ENCODE results near the gene PLCB3.

Gene PLCB3

DNA sequence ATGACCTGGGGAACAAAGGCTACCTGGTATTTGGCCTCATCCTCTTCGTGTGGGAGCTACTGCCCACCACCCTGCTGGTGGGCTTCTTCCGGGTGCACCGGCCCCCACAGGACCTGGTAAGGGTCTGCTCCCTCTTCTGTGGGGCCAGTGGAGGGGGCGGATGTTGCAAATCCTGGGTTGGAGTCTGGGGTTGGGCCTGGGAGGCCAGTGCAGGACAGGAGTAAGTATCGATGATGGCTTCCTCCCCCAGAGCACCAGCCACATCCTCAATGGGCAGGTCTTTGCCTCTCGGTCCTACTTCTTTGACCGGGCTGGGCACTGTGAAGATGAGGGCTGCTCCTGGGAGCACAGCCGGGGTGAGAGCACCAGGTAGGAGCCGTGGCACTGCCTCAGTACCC lies 37.0 kb downstream of the PLCB3 start:
- H3K4me1 ChIP-seq (ENCODE audit: control insufficient read depth, insufficient read depth, low read length, poor library complexity, severe bottlenecking) = peaks cover 25% of the 10 kb centered on the region
- H3K9me3 ChIP-seq (ENCODE audit: control insufficient read depth, low read length) = no peaks in the 10 kb centered on the region
- peaks cover 29% of the 10 kb centered on the region for H3K27me3 ChIP-seq (replicated peaks; ENCODE audit: control insufficient read depth, insufficient read depth, low read length, poor library complexity, severe bottlenecking)
- H3K27ac ChIP-seq (ENCODE audit: insufficient read depth, low read length, poor library complexity, severe bottlenecking) = no peak overlapping the region
- no peaks in the 10 kb centered on the region for H3K36me3 ChIP-seq (ENCODE audit: control insufficient read depth, insufficient read depth, low read length)
- no peak overlapping the region for H3K4me3 ChIP-seq (ENCODE audit: insufficient read depth, low read depth, low read length, poor library complexity, severe bottlenecking)
- DNase-seq = no peak

DNA sequence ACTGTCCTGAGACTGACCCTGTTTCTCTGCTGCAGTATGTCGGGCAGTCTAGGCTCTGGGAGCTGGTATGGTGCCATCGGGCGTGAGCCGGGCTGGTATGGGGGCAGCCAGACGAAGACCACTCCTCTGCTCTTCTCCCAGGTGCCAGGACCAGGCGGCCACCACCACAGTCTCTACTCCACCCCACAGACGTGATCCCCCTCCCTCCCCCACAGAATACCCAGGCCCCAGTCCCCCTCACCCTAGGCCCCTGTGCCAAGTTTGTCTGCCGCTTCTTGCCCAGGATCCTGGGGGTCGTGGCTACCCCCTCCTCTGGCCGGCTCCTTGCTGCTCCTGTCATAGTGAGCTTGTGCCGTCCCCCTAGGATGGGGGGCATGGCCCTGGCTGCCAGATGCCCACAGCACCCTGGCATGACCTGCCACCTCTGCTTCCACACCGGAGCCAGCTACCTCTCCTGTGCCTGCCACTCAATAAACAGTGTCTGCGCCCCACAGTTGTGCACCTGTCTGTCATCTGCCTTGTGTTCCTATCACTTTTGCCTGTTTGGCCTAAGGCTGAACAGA lies 37.8 kb downstream of the PLCB3 start:
- Histone ChIP-seq H3K4me3 (ENCODE audit: insufficient read depth, low read depth, low read length, poor library complexity, severe bottlenecking) (no peak overlapping the region), H3K9me3 (ENCODE audit: control insufficient read depth, low read length) (no peaks in the 10 kb centered on the region), H3K4me1 (ENCODE audit: control insufficient read depth, insufficient read depth, low read length, poor library complexity, severe bottlenecking) (peaks cover 20% of the 10 kb centered on the region), H3K36me3 (ENCODE audit: control insufficient read depth, insufficient read depth, low read length) (no peaks in the 10 kb centered on the region), H3K27me3 (replicated peaks; ENCODE audit: control insufficient read depth, insufficient read depth, low read length, poor library complexity, severe bottlenecking) (peaks cover 29% of the 10 kb centered on the region), H3K27ac (ENCODE audit: insufficient read depth, low read length, poor library complexity, severe bottlenecking) (no peak overlapping the region)
- DNase-seq = no peak

DNA sequence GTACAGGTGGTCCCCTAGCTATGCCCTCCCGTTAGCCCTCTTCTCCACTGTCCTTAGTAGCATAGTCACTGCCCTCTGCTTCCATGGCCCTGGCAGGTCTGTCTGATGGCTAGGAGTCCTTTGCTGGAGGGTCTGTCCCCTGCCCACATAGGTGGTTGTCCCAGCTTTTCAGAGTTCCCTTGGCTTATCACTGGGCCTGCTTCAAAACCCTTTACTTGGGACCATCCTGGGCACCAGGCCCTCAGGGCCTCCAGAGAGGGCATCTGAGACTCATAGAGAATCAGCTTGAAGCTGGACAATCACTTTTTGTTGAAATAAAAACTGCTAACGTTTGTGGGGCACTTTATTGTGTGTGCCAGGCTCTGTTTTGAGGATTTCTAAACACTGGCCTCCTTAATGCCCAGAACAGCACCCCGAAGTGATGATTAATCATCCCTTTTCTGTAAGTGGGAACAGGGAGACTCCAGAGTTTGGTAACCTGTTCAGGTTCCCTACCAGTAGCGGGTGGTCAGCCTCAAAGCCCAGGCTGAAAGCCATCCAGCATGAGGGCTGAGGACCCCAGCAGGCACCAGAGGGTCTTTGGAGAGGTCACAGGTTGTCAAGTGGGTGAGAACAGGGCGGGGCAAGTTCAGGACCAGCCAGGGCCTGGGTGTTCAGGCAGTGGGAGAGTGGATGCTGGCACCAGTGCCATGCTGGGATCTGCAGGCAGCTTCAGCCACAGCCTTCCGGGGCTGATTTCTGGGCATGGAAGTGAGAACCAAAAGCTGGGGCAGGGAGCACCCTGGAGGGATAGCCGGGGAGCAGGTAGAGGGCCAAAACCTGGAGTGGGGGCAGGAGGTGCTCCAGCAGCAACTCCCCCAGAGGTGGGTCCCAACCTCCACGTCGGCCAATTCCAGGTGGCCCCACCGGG lies 39.3 kb downstream of the PLCB3 start:
- Histone ChIP-seq H3K4me1 (ENCODE audit: control insufficient read depth, insufficient read depth, low read length, poor library complexity, severe bottlenecking) (peaks cover 17% of the 10 kb centered on the region), H3K27me3 (replicated peaks; ENCODE audit: control insufficient read depth, insufficient read depth, low read length, poor library complexity, severe bottlenecking) (peaks cover 33% of the 10 kb centered on the region), H3K9me3 (ENCODE audit: control insufficient read depth, low read length) (no peaks in the 10 kb centered on the region), H3K27ac (ENCODE audit: insufficient read depth, low read length, poor library complexity, severe bottlenecking) (no peak overlapping the region), H3K36me3 (ENCODE audit: control insufficient read depth, insufficient read depth, low read length) (no peaks in the 10 kb centered on the region), H3K4me3 (ENCODE audit: insufficient read depth, low read depth, low read length, poor library complexity, severe bottlenecking) (no peak overlapping the region)
- no peak for DNase-seq

DNA sequence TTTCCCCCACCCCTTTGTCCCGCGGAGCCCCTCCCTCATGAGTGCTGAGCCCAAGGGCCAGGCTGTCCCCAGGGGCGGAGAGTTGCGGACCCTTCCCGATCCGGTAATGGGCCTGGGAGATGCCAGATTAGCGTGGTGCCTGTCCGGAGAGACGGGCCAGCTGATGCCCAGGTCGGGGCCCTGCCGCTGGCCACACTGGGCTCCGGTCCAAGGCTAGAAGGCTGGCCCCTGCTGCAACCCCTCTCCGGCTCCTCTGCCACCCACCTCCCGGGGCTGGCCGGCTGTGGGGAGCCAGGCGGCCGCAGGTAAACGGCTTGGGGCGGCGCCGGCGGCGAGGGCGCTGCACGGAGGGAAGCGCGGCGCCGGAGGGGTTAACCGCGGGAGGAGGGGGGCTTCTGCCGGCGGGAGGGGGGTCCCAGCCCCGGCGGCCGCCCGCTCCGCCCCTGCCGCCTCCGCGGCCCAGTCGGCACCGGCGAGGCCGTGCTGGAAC lies 40.0 kb downstream of the PLCB3 start, which contains the start of gene KCNK4:
Gene KCNK4, plus strand, starts transcription at position 41 of the 490 bp plus-strand sequence. CDS start 1,717 bp downstream, outside the sequence.
- H3K36me3 ChIP-seq (ENCODE audit: control insufficient read depth, insufficient read depth, low read length) = no peaks in the 10 kb centered on the region
- H3K27ac ChIP-seq (ENCODE audit: insufficient read depth, low read length, poor library complexity, severe bottlenecking) = no peak within 1 kb of the TSS
- peak within 1 kb of the TSS; percentile 42 for H3K4me3 ChIP-seq (ENCODE audit: insufficient read depth, low read depth, low read length, poor library complexity, severe bottlenecking)
- peaks cover 12% of the 10 kb centered on the region for H3K4me1 ChIP-seq (ENCODE audit: control insufficient read depth, insufficient read depth, low read length, poor library complexity, severe bottlenecking)
- no peak for DNase-seq
- H3K27me3 ChIP-seq (replicated peaks; ENCODE audit: control insufficient read depth, insufficient read depth, low read length, poor library complexity, severe bottlenecking) = peaks cover 37% of the 10 kb centered on the region
- no peaks in the 10 kb centered on the region for H3K9me3 ChIP-seq (ENCODE audit: control insufficient read depth, low read length)

DNA sequence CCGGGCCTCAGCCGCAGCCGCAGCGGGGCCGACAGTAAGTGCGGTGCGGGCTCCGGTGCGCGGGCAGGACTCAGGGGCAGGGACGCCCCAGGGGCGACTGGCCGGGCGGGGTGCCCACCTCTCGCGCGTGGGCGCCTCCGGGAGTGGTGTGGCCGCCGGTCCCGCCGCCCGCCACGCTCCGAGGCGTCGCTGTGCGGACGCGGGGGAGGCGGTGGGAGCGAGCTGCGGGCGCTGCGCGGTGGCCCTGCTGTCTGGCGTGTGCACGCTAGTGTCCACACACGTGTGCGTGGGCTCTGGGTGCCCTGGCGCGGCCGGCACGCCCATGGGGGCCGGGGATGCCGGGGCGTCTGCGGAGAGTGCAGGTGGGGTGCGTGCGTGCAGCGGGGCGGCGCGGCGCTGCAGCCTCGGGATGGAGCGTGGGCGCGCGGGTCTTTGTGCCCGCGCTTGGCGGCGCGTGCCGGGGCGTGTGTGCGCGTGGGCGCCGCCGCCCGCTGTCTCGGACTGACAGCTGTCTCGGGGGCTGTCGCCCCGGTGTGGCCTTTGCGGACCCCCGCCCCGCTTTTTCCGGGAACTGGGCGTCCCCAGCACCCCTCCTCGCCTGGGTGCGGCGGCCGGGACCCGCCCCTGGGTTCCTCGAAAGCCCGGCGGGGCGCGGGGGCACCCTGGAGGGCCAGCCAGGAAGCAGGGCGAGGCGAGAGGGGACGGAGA lies 40.6 kb downstream of the PLCB3 start:
- Histone ChIP-seq H3K27ac (ENCODE audit: insufficient read depth, low read length, poor library complexity, severe bottlenecking) (no peak overlapping the region), H3K36me3 (ENCODE audit: control insufficient read depth, insufficient read depth, low read length) (no peaks in the 10 kb centered on the region), H3K27me3 (replicated peaks; ENCODE audit: control insufficient read depth, insufficient read depth, low read length, poor library complexity, severe bottlenecking) (peaks cover 43% of the 10 kb centered on the region), H3K4me3 (ENCODE audit: insufficient read depth, low read depth, low read length, poor library complexity, severe bottlenecking) (peak overlapping the region; percentile 42), H3K9me3 (ENCODE audit: control insufficient read depth, low read length) (no peaks in the 10 kb centered on the region), H3K4me1 (ENCODE audit: control insufficient read depth, insufficient read depth, low read length, poor library complexity, severe bottlenecking) (peaks cover 11% of the 10 kb centered on the region)
- DNase-seq = no peak

DNA sequence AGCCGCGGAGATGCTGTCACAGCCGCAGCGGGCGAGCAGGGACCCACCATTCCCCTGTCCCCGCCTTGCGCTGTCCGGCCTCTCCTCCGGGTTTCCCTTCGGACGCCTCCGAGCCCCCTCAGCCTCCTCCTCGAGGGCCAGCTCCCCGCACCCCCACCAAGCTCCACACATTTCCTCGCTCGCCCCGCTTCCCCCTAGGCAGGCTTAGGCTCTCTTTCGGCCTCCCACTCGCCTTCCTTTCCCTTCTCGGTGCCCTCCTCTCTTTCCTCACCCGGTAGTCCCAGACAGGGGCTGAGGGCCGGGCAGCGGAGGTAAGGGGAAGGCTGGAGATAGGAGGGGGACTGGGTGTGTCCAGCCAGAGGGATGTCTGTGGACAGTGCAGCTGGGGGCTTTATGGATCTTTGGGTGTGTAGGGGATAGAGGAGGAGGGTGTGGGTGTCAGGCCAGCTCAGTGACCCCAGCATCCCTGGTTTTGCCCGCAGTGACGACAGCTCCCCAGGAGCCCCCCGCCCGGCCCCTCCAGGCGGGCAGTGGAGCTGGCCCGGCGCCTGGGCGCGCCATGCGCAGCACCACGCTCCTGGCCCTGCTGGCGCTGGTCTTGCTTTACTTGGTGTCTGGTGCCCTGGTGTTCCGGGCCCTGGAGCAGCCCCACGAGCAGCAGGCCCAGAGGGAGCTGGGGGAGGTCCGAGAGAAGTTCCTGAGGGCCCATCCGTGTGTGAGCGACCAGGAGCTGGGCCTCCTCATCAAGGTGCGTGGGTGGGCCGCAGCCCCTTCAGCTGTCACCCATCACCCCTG lies 41.3 kb downstream of the PLCB3 start:
- H3K9me3 ChIP-seq (ENCODE audit: control insufficient read depth, low read length) = no peaks in the 10 kb centered on the region
- peaks cover 11% of the 10 kb centered on the region for H3K4me1 ChIP-seq (ENCODE audit: control insufficient read depth, insufficient read depth, low read length, poor library complexity, severe bottlenecking)
- DNase-seq = no peak
- peaks cover 51% of the 10 kb centered on the region for H3K27me3 ChIP-seq (replicated peaks; ENCODE audit: control insufficient read depth, insufficient read depth, low read length, poor library complexity, severe bottlenecking)
- H3K36me3 ChIP-seq (ENCODE audit: control insufficient read depth, insufficient read depth, low read length) = no peaks in the 10 kb centered on the region
- peak overlapping the region; percentile 42 for H3K4me3 ChIP-seq (ENCODE audit: insufficient read depth, low read depth, low read length, poor library complexity, severe bottlenecking)
- H3K27ac ChIP-seq (ENCODE audit: insufficient read depth, low read length, poor library complexity, severe bottlenecking) = no peak overlapping the region

DNA sequence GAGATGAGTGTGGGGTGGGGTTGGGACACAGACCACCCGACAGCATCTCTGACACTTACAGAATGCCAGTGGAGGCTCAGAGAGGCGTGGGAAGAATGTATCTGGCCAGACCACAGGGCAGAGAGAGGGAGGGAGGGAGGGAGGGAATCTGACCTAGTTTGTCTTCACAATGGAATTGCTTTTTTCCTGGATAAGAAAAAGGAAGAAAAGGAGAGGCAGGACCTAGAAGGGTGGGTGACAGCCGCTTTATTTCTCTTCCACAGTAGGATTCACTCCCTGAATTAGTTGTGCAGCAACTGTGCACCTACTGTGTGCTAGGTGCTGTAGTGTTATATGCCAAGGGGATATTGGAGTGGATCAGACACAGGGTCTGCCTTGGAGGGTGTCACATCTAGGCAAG lies 43.4 kb downstream of the PLCB3 start:
- no peak for DNase-seq
- H3K4me1 ChIP-seq (ENCODE audit: control insufficient read depth, insufficient read depth, low read length, poor library complexity, severe bottlenecking) = peaks cover 26% of the 10 kb centered on the region

DNA sequence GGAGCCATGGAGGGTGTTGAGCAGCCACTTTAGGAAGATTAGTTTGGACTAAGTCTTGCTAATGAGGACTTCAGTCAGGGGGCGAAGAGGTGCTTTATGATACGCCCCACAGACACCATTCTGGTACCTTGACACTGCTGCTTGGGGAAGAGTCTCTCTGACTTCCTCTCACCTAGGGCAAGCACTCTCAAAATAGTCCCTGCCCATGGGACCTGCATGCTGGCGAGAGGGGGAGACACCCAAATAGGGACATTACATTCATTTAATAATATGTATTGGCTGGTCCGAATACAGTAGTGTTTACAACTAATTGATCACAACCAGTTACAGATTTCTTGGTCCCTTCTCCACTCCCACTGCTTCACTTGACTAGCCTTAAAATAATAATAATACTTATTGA lies 44.4 kb downstream of the PLCB3 start:
- Histone ChIP-seq H3K27me3 (replicated peaks; ENCODE audit: control insufficient read depth, insufficient read depth, low read length, poor library complexity, severe bottlenecking) (peaks cover 78% of the 10 kb centered on the region), H3K36me3 (ENCODE audit: control insufficient read depth, insufficient read depth, low read length) (no peaks in the 10 kb centered on the region), H3K9me3 (ENCODE audit: control insufficient read depth, low read length) (no peaks in the 10 kb centered on the region), H3K4me1 (ENCODE audit: control insufficient read depth, insufficient read depth, low read length, poor library complexity, severe bottlenecking) (peaks cover 35% of the 10 kb centered on the region), H3K27ac (ENCODE audit: insufficient read depth, low read length, poor library complexity, severe bottlenecking) (no peak overlapping the region), H3K4me3 (ENCODE audit: insufficient read depth, low read depth, low read length, poor library complexity, severe bottlenecking) (no peak overlapping the region)
- DNase-seq = no peak

More for the DNA sequence above, 43.4 kb downstream of the PLCB3 start:
- no peaks in the 10 kb centered on the region for H3K9me3 ChIP-seq (ENCODE audit: control insufficient read depth, low read length)
- H3K27ac ChIP-seq (ENCODE audit: insufficient read depth, low read length, poor library complexity, severe bottlenecking) = no peak overlapping the region
- no peaks in the 10 kb centered on the region for H3K36me3 ChIP-seq (ENCODE audit: control insufficient read depth, insufficient read depth, low read length)
- H3K27me3 ChIP-seq (replicated peaks; ENCODE audit: control insufficient read depth, insufficient read depth, low read length, poor library complexity, severe bottlenecking) = peaks cover 72% of the 10 kb centered on the region
- no peak overlapping the region for H3K4me3 ChIP-seq (ENCODE audit: insufficient read depth, low read depth, low read length, poor library complexity, severe bottlenecking)

DNA sequence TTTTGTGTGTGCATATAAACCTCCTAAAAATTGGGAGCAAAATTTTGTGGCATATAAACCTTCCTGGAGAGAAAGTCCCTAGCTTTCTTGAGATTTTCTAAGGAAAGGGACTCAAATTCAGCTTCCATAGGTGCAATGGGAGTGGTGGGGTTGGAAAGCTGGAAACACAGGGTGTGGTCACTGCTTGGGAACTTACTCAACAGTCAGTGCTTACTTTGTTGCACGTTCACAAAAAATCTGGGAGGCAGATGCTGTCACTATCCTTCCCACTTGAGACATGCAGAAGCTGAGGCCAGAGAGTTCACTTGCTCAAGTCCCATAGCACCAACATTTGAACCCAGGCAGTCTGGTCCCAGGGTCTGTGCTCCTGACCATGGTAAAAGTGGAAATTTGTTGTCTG lies 44.9 kb downstream of the PLCB3 start:
- H3K27ac ChIP-seq (ENCODE audit: insufficient read depth, low read length, poor library complexity, severe bottlenecking) = no peak overlapping the region
- H3K9me3 ChIP-seq (ENCODE audit: control insufficient read depth, low read length) = no peaks in the 10 kb centered on the region
- DNase-seq = no peak
- peaks cover 35% of the 10 kb centered on the region for H3K4me1 ChIP-seq (ENCODE audit: control insufficient read depth, insufficient read depth, low read length, poor library complexity, severe bottlenecking)
- H3K27me3 ChIP-seq (replicated peaks; ENCODE audit: control insufficient read depth, insufficient read depth, low read length, poor library complexity, severe bottlenecking) = peaks cover 78% of the 10 kb centered on the region
- H3K4me3 ChIP-seq (ENCODE audit: insufficient read depth, low read depth, low read length, poor library complexity, severe bottlenecking) = no peak overlapping the region
- H3K36me3 ChIP-seq (ENCODE audit: control insufficient read depth, insufficient read depth, low read length) = no peaks in the 10 kb centered on the region

Measured in effector memory CD4-positive, alpha-beta T cell (primary cell).